Stimulated activated CD8-positive, alpha-beta memory T cell treated with anti-CD3 and anti-CD28 coated beads, Interleukin-4, amount 100 ng/mL, for 1 hour (primary cell): Measurements from ENCODE around the gene MYOM1.

Experiments used
- DNase-seq, 2 donors: peaks; one replicate each; pipeline ENCODE4 v3.0.0-alpha.2; 2020; ENCODE audit warnings: low read depth in 2 of 2, low spot score in 1 of 2

Gene MYOM1

GRCh38 chr18:3190610-3191009 lies 29.2 kb downstream of the MYOM1 start:
- no peak for DNase-seq

DNA sequence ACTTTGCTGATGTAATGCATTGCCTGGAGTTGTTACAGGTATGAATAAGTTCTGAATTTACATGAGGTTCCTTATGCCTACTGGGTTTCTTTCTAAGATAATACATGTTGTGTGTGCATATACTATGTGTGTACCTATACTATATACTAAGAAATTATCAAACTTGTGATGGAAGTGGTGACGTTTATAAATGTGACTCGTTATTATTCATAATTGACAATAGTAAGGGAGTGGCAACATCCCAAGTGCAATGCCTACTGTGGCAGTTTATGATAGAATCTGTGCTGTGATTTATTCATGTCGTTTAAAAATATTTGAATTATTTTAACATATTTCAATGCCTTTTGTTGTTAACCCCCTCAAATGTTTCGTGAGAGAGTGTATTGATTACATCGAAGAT lies 29.9 kb downstream of the MYOM1 start:
- no peak for DNase-seq

DNA sequence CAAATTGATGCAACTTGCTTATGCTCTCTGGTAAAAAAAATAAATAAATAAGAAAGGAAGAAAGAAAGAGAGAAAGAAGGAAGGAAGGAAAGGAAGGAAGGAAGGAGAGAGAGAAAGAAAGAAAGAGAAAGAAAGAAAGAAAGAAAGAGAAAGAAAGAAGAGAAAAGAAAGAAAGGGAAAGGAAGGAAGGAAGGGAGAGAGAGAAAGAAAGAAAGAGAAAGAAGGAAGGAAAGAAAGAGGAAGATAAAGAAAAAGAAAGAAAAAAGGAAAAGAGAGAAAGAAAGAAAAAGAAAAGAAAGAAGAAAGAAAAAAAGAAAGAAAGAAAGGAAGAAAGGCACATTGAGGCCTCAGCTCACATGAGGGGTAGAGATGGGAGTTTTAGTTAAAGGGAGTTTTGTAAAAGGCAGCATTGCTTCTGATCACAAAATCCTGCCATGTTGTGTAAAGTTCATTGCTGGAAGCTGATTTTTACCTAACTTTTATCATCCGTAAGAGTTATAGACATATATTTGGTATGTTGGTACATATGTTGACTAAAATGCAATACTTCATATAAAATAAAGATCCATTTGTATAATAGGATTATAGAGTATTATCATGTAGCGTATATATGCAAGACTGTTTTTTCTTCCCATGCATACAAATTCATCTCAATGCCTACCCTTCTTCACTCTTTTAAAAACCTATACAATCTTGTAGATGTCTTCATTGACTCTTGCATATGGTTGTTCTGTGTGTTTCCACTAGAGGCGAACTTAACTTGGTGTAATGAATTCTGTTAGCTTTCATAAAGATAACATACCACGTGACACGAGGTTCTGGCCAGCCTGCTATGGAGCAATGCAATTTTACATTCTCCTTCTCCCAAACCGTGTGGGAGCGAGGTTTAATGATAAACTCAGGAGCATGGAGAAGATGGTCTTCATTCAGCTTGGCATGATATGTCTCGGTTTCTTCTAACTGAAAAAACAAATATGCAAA lies 32.8 kb downstream of the MYOM1 start:
- no peak for DNase-seq

GRCh38 chr18:3184275-3184963 lies 35.3 kb downstream of the MYOM1 start:
- DNase-seq = no peak

DNA sequence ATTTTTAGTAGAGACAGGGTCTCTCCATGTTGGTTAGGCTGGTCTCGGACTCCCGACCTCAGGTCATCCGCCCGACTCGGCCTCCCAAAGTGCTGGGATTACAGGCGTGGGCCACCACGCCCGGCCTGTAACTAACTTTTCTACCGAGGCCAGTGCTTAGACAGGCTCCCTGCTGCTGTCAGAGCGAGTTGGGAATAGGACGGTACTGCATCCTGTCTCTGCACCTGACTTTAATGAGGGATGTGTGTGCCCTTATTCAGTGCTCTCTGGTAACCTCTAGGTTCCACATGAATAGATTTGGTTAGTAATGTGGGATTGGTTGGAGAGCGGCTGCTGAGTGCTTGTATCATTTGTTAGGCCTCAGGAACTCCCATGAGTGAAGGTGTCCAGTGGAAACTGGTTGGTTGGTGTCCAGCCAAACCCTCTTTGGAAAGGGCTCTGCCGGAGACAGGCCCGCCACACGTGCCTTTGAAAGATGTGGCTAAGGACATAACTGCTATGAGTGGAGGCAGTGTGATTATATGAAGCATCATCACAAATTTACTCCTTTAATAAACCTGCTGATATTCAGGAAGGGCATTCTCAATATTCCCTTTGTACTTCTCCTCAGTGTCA lies 36.6 kb downstream of the MYOM1 start:
- no peak for DNase-seq

- DNase-seq = no peak
Observed at GRCh38 chr18:3180325-3180724, 39.4 kb downstream of the MYOM1 start.

GRCh38 chr18:3179430-3180089 lies 40.2 kb downstream of the MYOM1 start:
- DNase-seq = no peak

- no peak for DNase-seq
Observed at GRCh38 chr18:3177902-3178687, 41.7 kb downstream of the MYOM1 start.

DNA sequence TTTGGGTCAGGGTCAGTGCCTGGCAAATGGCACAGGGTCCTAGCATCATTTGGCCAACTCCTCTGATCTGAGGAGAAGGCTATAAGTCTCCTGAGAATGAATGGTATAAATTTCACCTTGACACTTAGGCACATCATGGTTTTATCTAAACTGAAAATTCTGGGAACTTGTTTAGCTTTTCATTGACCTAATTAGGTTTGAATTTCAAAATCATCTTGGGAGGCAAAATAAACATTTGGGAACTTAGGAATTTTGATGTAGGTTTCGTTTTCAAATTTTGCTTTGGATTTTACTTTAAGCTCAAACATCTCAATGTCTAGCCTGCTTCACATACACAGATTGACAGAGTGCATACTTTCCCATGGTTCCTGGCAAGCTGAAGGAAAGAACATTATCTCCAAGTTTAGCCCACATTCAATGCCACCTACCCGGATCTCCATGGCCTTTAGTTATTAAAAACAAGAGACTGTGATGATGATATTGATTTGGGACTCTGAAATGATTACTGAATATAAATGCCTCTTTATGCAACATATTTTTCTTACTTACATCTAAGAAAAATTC lies 44.5 kb downstream of the MYOM1 start:
- DNase-seq = no peak

- DNase-seq = no peak
Observed at GRCh38 chr18:3172097-3172496, 47.7 kb downstream of the MYOM1 start.

GRCh38 chr18:3171631-3172030 lies 48.1 kb downstream of the MYOM1 start:
- DNase-seq = no peak

GRCh38 chr18:3170441-3171161 lies 49.2 kb downstream of the MYOM1 start:
- DNase-seq = no peak

GRCh38 chr18:3164381-3164780 lies 55.4 kb downstream of the MYOM1 start:
- no peak for DNase-seq

DNA sequence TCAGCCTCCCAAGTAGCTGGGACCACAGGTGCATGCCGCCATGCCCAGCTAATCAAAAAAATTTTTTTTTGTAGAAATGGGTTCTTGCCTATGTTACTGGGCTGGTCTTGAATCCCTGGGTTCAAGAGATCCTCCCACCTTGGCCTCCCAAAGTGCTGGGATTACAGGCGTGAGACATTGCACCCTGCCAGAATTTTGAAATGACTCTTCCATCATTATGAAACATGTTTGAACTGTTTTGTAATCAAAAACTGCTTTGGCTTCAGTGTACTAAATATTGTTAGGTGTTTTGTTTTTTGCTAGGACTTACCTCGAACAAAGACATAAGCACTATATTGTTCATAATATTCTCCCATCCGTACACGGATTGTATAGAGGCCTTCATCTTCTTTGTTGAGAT lies 55.8 kb downstream of the MYOM1 start:
- DNase-seq = no peak

DNA sequence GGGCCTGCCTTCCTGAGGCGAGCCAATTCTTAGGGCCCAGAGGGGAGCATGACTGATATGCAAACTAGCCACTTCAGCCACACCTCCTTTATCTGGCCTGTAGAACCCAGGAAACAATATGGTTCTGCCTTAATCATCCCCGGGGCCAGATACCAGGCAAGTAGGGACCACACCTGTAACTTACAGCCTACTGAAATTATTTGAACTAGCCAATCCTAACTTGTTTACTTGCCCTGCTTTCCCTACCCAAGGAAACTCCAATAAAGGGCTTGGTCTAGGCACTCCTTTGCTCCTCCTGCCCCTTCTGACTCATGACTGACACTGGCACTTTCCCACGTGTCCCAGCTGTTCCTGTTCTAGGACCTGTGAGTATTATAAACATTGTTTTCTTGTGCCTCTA lies 57.6 kb downstream of the MYOM1 start:
- DNase-seq = no peak

DNA sequence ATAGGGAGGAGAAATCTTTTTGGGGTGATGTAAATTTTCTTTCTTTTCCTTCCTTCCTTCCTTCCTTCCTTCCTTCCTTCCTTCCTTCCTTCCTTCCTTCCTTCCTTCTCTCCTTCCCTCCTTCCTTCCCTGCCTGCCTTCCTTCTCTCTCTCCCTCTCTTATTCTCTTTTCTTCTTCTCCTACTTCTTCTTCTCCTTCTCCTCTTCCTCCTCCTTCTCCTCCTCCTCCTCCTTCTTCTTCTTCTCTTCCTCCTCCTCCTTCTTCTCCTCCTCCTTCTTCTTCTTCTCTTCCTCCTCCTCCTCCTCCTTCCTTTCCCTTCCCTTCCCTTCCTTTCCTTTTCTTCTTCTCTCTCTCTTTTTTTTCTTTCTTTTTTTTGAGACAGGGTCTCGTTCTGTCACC lies 59.9 kb downstream of the MYOM1 start:
- no peak for DNase-seq

GRCh38 chr18:3157606-3158005 lies 62.2 kb downstream of the MYOM1 start:
- DNase-seq = no peak

DNA sequence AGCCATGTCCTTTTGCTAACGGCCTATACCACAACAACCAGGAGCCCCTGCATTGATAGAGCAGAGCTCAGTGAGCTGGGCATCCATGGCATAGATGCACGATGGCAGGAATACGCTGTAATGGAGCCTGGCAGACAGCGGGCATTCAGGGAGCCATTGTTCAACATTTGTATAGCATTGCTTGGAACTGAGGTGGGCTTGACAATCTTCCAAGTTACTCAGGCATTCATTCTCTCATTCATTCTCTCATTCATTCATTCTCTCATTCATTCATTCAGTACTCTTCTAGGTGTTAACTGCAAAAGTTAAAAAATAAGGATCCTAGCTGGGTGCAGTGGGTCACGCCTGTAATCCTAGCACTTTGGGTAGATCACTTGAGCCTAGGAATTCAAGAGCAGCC lies 62.7 kb downstream of the MYOM1 start:
- DNase-seq = no peak

- no peak for DNase-seq
Observed at GRCh38 chr18:3156325-3156640, 63.5 kb downstream of the MYOM1 start.

GRCh38 chr18:3154214-3154613 lies 65.6 kb downstream of the MYOM1 start:
- DNase-seq = no peak
